ENCODE measurements around the gene CPVL. TPM values are rescaled to one million over a fixed set of nuclear protein-coding genes. Genes with fewer than 3 reads are reported as not detected.

The CPVL gene
- total and polyA plus RNA-seq, 2 of the 8 experiments (the other 6 are each of a cell fraction or from before 2014, with no cell fraction given), result 40.0 to 55.0 TPM

DNA sequence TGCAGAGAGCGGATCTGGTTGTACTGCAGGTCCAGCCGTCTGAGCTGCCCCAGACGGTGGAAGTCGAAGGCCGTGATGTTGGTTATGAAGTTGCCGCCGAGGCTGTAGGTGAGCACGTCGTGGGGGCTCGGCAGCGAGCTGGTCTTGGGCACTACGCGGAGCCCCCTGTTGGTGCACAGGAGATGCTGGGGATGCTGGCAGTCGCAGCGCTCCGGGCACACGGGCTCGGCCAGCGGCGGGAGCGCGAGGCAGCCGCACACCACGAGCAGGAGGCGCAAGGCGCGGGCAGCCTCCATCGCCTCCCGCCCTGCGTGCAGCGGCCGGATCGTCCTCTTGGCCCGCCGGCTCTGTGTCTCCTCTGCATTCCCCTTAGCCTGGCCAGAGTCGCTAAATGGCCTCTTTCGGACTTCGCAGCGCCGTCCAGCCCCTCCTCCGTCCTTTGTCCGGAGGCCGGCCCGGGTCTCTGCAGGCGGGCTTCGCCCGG is 188.5 kb downstream of the CPVL start (continued):
- TF ChIP-seq SP1 (IDR thresholded peaks at IDR 0.05; ENCODE audit: low read depth, low read length), result no peak
- no peak for TF ChIP-seq RNF2 (IDR thresholded peaks at IDR 0.05; ENCODE audit: borderline replicate concordance, low read depth, low read length, missing control alignments, poor library complexity, severe bottlenecking)
- no peak for TF ChIP-seq KDM5A (IDR thresholded peaks at IDR 0.05; ENCODE audit: low read length)
- no peak for TF ChIP-seq ASH2L (IDR thresholded peaks at IDR 0.05; ENCODE audit: low read length)
- TF ChIP-seq RXRA (IDR thresholded peaks at IDR 0.05; ENCODE audit: insufficient read depth, low read depth, low read length), result no peak
- no peak for TF ChIP-seq FOSL1 (IDR thresholded peaks at IDR 0.05; ENCODE audit: insufficient read depth, low read depth, low read length)
- no peak for TF ChIP-seq TBP (IDR thresholded peaks at IDR 0.05; ENCODE audit: low read depth, low read length)
- no peak for TF ChIP-seq RFX5 (IDR thresholded peaks at IDR 0.05; ENCODE audit: borderline replicate concordance, low read depth, low read length)
- TF ChIP-seq EZH2 (IDR thresholded peaks at IDR 0.05; ENCODE audit: low read depth, low read length, severe bottlenecking), result peak; percentile 76
- TF ChIP-seq, protein P1, sequence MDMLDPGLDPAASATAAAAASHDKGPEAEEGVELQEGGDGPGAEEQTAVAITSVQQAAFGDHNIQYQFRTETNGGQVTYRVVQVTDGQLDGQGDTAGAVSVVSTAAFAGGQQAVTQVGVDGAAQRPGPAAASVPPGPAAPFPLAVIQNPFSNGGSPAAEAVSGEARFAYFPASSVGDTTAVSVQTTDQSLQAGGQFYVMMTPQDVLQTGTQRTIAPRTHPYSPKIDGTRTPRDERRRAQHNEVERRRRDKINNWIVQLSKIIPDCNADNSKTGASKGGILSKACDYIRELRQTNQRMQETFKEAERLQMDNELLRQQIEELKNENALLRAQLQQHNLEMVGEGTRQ (IDR thresholded peaks at IDR 0.05; ENCODE audit: low read length), result no peak
- no peak for TF ChIP-seq HDAC6 (IDR thresholded peaks at IDR 0.05; ENCODE audit: low read depth, low read length)
- peak; percentile 20; the same call in 1 of the 2 replicates for TF ChIP-seq TEAD4 (IDR thresholded peaks at IDR 0.05; ENCODE audit: low read depth, low read length)
- TF ChIP-seq RAD21 (IDR thresholded peaks at IDR 0.05 in 1 of 2, conservative IDR thresholded peaks at IDR 0.05 in 1 of 2; ENCODE audit: low read depth in 2 of 2, low read length in 2 of 2), result no peak
- no peak for TF ChIP-seq NANOG (IDR thresholded peaks at IDR 0.05; ENCODE audit: insufficient read depth, low read depth, low read length, poor library complexity, severe bottlenecking)
- no peak for TF ChIP-seq KDM1A (IDR thresholded peaks at IDR 0.05; ENCODE audit: borderline replicate concordance, low read length)
- no peak for TF ChIP-seq JUN (IDR thresholded peaks at IDR 0.05; ENCODE audit: low read depth, low read length)
- no peak for TF ChIP-seq ZNF274 (IDR thresholded peaks at IDR 0.05; ENCODE audit: borderline replicate concordance, extremely low read depth, low read length)
- TF ChIP-seq CREB1 (IDR thresholded peaks at IDR 0.05), result no peak; the same call in 1 of the 2 replicates
- TF ChIP-seq BACH1 (IDR thresholded peaks at IDR 0.05; ENCODE audit: low read length), result no peak
- TF ChIP-seq BCL11A (IDR thresholded peaks at IDR 0.05; ENCODE audit: low read depth in 2 of 2, low read length in 2 of 2), result no peak
- TF ChIP-seq GABPA (IDR thresholded peaks at IDR 0.05; ENCODE audit: borderline replicate concordance, insufficient read depth, low read length), result no peak
- TF ChIP-seq TAF7 (optimal IDR thresholded peaks at IDR 0.05; ENCODE audit: borderline replicate concordance, low read depth, low read length), result no peak
- peak; percentile 21; the same call in 1 of the 2 replicates for TF ChIP-seq RBBP5 (IDR thresholded peaks at IDR 0.05; ENCODE audit: borderline replicate concordance, low read depth, low read length)

Measured in H1 (cell line).